GM19468 (cell line): ENCODE data around the gene PET100.

Source experiments
- ATAC-seq: cut with Tn5 transposase; IDR thresholded peaks from one replicate; pipeline ENCODE4 v1.9.1; 2021; ENCODE audit warnings: mild to moderate bottlenecking, moderate library complexity, moderate number of reproducible peaks; ENCODE audit not compliant: unreplicated experiment; ENCODE audit errors: extremely low read depth

PET100 gene

DNA sequence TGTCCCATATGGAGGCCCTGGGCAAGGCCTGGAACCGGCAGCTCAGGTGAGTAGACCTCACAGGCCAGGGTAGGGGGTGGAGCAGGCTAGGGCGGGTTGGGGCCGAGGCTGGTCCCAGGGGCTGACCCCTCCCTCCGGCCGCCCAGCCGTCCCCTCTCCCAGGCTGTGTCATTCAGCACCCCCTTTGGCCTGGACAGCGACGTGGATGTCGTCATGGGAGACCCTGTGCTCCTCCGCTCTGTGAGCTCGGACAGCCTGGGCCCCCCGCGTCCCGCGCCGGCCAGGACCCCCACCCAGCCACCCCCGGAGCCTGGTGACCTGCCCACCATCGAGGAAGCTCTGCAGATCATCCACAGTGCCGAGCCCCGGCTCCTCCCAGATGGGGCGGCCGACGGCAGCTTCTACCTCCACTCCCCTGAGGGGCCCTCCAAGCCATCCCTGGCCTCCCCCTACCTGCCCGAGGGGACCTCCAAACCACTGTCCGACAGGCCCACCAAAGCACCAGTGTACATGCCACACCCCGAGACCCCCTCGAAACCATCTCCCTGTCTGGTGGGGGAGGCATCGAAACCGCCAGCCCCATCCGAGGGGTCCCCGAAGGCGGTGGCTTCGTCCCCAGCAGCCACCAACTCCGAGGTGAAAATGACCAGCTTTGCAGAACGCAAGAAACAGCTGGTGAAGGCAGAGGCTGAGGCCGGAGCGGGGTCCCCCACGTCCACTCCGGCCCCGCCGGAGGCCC, 17.9 kb upstream of the PET100 start:
- no peak for ATAC-seq

DNA sequence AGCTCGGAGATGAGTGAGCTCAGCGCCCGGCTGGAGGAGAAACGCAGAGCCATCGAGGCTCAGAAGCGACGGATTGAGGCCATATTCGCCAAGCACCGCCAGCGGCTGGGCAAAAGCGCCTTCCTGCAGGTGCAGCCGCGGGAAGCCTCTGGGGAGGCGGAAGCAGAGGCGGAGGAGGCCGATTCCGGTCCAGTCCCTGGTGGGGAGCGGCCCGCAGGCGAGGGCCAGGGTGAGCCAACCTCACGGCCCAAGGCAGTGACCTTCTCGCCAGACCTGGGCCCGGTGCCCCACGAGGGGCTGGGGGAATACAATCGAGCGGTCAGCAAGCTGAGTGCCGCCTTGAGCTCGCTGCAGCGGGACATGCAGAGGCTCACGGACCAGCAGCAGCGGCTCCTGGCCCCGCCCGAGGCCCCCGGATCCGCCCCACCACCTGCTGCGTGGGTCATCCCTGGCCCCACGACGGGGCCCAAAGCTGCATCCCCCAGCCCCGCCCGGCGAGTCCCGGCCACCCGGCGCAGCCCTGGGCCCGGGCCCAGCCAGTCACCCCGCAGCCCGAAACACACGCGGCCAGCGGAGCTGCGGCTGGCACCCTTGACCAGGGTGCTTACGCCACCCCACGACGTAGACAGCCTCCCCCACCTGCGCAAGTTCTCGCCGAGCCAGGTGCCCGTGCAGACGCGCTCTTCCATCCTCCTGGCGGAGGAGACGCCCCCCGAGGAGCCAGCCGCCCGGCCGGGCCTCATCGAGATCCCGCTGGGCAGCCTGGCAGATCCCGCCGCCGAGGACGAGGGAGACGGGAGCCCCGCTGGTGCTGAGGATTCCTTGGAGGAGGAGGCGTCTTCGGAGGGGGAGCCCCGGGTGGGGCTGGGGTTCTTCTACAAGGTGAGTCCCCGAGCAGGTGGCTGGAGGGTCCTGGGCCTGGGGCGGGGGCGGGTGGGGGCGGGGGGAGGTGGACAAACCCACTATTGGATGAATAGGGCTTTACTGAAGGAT, 17.0 kb upstream of the PET100 start:
- ATAC-seq, result no peak

DNA sequence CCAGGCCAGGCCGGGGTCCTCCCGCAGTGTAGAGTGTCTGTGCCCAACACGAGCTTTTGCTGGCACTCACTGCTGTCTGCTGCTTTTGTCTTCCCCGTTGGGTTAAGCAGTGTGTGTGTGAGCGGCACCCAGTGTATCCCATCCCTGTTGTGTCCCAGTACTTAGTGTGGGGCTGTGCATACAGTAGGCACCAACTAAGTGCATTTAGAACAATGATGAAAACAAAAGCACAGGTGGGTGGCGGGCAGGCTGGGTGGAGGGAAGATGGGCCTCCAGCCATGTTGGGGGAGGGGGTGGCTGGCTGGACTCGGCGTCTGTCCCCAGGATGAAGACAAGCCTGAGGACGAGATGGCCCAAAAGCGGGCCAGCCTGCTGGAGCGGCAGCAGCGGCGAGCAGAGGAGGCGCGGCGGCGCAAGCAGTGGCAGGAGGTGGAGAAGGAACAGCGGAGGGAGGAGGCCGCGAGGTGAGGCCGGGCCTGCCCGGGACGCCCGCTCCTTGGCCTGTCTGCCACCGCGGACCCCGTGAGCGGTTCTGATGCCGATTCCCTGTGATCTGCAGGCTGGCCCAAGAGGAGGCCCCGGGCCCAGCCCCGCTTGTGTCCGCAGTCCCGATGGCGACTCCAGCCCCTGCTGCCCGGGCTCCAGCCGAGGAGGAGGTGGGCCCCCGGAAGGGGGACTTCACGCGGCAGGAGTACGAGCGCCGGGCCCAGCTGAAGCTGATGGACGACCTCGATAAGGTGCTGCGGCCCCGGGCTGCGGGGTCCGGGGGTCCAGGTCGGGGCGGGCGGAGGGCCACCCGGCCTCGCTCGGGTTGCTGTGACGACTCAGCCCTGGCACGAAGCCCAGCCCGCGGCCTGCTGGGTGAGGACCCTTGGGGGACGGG, 14.5 kb upstream of the PET100 start:
- ATAC-seq, result no peak

DNA sequence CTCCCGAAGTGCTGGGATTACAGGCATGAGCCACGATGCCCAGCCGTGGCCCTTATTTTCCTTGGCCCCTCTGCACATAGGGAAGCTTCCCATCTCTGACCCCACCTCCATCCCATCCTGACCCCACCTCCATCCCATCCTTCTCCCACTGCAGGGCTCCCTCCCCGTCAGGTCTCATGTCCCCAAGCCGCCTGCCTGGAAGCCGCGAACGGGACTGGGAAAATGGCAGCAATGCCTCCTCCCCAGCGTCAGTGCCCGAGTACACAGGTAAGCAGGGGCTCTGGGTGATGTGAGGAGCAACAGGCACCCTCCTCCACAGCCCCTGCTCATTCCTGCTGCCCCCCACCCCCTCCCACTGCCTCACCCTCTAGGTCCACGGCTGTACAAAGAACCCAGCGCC, 12.4 kb upstream of the PET100 start:
- ATAC-seq, result no peak

DNA sequence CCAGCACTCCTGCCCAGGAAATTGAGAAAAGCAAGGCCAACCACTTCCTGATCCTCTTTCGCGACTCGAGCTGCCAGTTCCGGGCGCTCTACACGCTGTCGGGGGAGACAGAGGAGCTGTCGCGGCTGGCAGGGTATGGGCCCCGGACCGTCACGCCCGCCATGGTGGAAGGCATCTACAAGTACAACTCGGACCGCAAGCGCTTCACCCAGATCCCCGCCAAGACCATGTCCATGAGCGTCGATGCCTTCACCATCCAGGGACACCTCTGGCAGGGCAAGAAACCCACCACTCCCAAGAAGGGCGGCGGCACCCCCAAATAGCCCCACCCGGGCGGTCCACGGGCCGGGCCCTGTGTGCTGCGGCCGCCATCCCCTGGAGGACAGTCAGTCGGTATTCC, 11.9 kb upstream of the PET100 start:
- ATAC-seq, result no peak

DNA sequence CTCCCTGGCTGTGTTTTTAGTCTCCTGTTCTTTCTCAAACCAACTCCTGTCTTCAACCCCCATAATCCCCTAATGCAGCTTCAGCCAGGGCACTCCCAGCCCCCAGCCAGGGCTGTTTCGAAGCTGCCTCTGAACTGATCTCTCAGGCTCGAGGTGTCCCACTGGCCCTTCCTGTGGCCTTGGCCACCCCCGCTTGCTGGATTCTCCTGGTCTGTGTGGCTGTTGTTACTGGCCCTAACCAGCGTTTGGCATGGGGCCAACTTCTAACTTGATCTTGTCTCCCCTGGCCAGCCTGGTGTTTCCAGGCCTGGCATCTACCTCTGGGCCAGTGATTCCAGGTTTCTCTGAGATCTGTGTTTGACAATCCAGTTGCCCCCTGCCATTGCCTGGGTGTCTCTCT, 11.2 kb upstream of the PET100 start:
- no peak for ATAC-seq

DNA sequence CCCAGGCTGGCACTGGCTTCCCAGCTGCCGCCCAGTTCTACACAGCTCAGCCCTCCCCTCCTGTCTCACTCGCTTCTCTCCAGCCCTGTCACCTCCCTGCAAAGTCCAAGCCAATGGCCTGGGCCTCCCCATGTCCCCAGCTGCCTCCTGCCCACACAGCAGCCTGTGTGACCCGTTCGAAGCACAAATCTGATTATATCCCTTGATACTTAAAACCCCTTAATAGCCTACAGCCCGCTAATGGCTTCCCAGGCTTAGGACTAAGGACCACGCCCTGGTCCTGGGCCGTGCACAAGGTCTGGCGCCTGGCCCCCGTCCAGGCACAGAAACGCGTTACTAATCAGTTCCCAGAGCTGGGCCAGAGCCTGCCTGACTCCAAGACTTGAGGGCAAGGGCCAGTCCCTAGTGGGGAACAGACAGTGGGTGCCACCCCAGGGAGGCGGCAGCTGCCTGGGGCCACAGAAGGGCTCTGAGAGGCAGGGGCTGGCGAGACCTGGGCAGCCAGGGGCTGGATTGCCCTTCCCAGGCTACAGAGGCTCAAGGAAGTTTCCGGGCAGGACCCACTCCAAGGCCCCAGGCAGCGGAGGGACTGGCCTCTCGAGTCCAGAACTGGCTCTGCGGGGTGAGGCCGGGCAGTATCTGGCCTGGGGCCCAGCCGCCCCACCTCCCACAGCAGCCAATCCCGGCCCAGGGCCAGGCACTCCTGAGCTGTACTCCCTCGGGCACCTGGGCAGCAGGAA, 10.7 kb upstream of the PET100 start:
- ATAC-seq, result no peak

DNA sequence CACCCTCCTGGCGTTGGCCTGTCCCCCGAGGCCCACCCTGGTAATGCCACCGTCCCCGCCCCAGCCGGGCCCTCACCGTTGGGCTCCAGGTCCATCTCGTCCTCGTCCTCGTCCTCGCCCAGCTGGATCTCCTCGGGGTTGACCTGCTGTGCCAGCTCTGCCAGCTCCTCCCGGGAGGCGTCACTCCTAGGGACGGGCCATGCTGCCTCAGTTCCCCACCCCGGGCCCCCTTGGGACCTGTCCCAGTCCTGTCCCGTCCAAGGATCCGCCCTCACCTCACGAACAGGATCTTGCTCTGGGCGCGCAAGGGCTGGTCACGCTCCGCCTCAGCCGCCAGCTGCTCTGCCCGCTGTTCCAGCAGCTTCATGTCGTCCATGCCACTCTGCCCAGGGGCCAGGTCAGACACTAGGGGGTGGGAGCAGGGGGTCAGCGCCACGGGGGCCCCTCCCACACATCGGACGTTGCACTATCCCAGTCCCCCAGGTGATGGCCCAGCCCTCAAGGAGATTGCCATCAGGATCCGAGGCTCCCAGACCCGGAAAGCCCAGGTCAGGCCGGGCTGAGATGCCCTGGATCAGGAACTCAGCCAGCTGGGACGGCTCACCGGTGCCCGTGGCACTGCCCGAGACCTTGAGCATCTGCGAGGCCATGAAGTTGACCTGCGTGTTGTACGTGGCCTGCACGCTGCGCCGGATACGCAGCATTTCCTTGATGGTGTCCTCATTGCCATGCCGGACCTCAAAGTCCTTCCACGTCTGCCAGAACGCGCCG, 9.7 kb upstream of the PET100 start:
- ATAC-seq, result no peak

DNA sequence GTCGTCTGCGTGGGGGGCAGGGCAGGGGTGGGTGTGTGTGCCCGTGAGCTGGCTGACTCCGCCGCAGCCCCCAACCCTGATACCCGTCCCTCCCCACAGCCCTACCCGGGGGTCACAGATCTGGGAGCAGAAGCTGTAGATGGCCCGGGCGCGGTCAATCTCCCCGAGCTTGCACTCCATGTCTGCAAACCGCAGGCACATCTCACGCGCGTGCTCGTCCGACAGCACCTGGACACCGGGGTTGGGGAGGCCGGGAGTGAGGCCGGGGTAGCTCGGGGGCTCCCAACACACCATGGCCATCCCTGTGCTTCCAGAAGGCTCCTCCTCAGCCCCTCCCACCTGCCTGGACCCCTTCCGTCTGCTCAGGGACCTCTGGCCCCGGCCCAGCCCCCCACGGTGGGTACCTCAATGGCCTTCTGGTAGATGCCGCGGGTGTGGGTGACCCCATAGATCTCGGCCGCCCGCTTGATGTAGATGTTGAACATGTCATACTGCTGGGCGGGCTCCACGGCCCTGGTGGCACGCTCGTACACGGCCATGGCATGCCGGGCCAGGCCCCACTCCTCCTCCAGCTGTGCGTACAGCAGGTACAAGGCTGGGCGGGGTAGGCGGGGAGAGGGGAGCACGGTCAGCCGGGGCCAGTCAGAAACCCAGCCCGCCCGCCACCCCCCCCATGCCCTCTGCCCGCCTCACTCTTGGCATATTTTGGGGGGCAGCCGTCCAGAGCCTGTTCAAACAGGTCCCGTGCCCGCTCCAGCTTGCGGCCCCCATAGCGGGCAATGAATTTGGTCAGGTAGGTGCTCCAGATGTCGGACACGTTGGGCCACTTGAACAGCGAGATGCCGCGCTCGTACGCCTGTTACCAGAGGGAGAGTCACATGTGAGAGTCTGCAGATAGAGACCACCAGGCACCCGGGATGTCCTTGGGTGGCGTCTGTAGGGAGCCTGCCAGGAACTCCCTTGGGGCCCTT, 8.9 kb upstream of the PET100 start:
- no peak for ATAC-seq

DNA sequence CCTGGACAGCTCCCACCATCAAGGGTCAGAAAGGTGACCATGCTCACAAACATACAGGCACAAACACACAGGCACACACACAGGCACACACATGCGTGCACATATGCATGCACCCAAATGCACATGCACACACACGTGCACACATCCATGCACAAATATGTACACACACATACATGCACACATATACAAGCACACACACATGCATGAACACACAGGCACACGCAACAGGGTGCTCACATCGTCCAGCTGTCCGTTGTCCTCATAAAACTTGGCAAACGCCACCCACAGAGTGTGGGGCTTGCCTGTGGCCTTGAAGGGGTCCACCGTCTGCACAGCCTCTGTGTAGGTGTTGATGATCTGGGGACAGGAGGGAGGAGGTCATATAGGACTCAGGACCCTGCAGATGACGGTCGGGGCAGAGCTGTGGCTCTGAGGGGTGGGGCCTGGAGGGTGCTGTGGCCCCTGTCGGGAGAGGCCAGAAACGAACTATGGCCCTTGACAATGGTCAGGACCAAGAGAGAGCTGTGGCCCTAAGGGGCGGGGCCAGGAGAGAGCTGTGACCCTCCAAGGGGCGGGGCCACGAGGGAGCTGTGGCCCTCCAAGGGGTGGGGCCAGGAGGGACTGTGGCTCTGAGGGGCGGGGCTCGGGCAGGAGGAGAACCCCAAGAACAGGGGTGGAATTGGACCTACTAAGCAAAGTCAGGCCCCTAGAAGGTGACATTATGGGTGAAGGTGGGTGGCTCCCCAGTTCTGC, 6.5 kb upstream of the PET100 start:
- ATAC-seq, result no peak

DNA sequence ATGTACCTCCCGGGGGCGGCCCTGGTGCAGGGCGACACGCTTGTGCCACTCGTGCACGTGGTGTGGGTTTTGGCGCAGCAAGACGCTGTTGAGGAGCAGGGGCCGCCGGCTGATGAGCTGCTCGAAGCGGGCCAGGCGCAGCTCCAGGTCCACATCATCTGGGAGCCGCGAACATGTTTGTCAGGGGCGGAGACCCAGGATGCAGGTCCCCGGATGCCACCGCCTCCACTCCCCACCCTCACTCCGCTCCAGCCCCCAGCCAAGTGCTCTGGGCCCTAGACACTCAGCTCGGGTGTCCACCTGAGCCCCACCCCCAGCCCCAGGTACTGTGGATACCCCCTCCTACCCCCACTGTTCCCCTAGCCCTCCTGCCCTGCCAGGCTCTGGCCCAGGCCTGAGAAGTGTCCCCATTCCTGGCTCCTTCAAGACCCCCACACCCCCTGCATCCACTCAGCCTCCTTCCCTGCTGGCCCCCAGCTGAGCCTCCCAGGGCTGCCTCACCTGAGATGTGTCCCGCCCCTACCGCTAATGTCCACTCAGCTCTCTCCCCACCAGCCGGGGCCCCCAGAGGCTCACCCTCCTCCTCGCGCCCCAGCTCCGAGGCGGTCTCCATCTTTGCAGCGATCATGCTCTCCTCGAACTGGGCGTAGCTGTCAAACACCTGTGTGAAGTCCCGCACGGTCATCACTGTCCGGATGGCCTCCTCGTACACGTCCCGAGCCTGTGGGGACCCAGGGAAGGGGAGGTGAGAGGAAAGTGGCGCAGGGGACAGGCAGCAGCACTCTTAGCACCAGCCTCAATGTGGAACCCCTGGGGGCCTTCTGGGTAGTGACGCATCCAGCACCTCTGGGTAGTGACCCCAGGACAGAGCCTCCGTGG, 5.6 kb upstream of the PET100 start:
- no peak for ATAC-seq

DNA sequence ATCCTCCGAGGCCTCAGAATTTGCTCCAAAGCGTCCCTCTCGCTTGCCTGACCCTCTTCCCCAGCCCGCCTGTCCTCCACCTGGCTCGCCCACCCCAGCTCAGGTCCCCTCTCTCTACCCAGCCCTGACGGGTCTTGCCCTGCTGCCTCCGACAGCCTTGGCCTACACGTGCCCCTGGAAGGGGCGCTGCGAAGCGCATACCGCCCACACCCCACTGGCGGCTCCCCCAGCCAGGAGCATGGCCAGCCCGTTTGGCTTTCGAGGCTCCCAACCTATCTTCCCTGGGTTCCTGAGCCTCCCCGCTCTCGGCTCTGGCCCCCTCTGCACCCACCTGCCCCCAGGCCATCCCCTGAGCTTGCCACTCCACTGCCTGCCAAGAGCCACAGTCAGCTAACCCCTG, 4.8 kb upstream of the PET100 start:
- no peak for ATAC-seq

DNA sequence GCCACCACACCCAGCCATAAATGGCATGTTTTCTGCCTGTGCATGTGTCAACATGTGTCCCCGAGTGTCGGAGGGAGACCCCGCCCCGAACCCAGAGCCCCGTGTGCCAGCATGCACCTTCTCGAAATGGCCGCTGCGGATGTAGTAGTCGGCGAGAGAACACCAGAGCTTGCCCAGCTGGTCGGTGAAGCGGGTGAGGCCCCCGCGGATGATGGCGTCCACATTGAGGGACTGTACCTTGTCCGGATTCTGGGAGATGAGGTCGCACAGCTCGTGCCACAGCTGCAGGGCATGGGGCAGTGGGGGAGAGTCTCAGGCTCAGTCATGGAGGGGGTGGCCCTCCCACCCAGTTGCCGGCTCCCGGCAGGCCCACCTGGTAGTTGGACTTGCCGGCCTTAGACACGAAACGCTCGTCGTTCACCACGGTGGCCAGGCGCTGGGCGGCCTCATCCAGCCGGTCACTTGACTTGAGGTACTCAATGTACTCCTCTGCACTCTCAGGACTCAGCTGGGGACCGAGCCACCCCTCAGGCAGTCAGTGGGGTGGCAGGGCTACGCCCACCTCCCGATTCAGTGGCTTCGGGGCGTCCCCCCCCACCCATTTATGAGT, 3.7 kb upstream of the PET100 start:
- no peak for ATAC-seq

DNA sequence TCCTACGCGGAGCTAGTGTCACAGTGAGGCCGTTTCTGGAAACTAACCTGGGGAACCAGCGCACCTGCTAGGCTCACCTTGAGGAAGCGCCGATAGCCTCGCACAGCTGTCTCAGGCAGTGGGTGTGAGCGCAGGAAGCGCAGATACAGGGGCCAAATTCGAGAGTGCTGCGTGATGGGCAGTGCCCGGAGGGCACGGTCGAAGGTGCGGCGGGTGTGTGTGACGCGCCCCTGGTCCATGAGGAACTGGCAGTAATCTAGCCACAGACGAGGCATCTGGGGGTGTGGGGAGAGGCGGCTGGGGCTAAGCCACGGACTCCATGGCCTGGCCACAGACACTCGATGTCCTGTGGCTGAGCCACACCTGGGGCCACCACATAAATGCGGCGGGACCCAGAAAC, 2.4 kb upstream of the PET100 start:
- ATAC-seq, result no peak

DNA sequence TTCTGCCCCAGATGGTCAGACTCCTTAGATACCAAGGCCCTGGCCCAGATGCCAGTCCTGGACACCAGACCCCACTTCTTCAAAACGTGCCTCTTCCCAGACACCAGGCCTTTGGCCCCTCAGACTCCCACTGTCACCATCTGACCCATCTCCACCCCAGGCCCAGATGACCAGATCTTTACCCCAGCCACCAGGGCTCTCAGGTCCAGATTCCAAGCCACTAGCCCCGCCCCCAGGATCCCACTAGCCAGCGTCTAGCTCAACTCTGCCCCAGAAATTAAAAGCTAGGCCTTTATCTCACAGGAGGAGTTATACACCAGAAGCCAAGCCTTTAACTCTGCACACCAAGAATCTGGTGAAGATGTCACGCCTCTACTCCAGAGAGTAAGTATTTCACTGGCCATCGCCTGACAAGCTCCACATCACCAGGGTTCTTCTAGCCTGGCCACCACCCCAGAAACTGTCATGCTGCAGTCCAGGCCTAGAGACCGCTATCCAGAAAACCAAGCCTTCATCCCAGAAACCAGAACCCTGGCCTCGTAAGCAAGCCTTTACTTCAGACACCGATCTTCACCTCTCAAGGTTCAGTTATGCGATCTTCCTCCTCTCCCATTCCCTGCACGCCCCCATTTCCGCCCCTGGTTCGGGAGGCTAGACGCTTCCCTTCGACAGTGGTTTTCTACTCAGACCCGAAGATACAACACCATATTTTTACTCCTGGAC, 843 bp upstream of the PET100 start:
- no peak for ATAC-seq
